Measurements from ENCODE around the gene ITM2B. TPM values are rescaled to one million over a fixed set of nuclear protein-coding genes. Genes with fewer than 3 reads are reported as not detected.
A peak's percentile ranks its signal among the peaks of the same experiment; 100 is the strongest.
"Not testable (repeated sequence)": the region's sequence is repeated elsewhere in the genome, so short reads cannot be mapped to it uniquely, and the experiment has no call there.

Gene ITM2B
- polyA plus RNA-seq, 4 donors = 1,265 to 1,775 (median 1,416) TPM

GRCh38 chr13:48222358-48223301 lies 10.4 kb upstream of the ITM2B start:
- DNase-seq (ENCODE audit: low read depth in 4 of 4, low spot score in 2 of 4) = no peak

- no peak for DNase-seq (ENCODE audit: low read depth in 4 of 4, low spot score in 2 of 4)
Measured at GRCh38 chr13:48224701-48225100, 8.3 kb upstream of the ITM2B start.

GRCh38 chr13:48230541-48230940 lies 2.5 kb upstream of the ITM2B start:
- no peak for DNase-seq (ENCODE audit: low read depth in 4 of 4, low spot score in 2 of 4)

DNA sequence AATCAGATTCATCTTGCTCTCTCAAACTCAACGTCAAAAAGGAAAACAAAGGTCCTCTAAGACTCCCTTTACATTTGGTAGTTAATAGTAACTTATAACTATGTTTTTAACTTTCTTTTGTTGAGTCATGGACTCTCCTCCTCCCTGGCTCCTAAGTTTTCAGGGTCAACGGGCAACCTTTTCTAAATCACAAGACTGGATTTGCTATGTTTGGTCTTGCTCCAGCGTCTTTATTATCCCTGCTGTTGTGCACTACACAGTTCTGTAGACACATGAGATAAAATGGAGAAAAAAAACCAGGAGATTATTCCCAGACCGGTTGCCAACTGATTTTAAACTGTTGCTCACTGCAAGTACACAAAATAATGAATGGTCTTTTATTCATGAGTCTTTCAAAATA lies 1.9 kb upstream of the ITM2B start:
- no peak for DNase-seq (ENCODE audit: low read depth in 4 of 4, low spot score in 2 of 4)

- no peak for DNase-seq (ENCODE audit: low read depth in 4 of 4, low spot score in 2 of 4)
Measured at GRCh38 chr13:48231933-48232332, 1.1 kb upstream of the ITM2B start.

- peak in 1 of 4 donors; percentile 41 for DNase-seq (ENCODE audit: low read depth in 4 of 4, low spot score in 2 of 4)
Measured at GRCh38 chr13:48232420-48233045, 473 bp upstream of the ITM2B start.

DNA sequence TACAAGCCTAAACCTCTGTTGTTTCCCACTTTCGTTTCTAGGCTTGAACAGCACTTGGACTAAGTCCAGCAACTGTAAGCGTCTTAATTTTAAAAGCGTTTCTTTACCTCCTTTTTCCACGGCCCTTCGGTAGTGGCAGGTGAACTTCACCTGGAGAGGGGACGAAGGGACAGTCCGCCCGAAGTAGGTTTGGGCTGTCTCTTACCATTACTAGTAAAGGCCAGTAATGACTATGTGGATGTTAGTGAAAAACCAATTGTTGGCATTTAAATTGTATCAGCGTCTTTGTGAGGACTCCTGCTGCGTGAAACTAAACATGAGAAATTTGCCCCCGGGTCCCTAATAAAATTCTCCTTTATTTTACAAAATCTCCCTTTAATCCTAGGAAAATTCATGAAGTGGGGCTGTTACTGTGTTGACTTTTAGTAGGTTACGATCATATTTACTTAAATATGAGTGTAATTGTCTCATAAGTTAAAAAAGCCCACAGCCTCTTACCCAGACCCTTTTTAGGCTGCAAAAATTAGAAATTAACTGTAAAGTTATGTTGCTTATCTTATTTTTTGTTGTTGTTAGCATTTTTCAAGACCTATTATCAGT lies 983 bp downstream of the ITM2B start:
- DNase-seq (ENCODE audit: low read depth in 4 of 4, low spot score in 2 of 4) = no peak

- DNase-seq (ENCODE audit: low read depth in 4 of 4, low spot score in 2 of 4) = no peak
Measured at GRCh38 chr13:48234566-48235340, 1.7 kb downstream of the ITM2B start.

DNA sequence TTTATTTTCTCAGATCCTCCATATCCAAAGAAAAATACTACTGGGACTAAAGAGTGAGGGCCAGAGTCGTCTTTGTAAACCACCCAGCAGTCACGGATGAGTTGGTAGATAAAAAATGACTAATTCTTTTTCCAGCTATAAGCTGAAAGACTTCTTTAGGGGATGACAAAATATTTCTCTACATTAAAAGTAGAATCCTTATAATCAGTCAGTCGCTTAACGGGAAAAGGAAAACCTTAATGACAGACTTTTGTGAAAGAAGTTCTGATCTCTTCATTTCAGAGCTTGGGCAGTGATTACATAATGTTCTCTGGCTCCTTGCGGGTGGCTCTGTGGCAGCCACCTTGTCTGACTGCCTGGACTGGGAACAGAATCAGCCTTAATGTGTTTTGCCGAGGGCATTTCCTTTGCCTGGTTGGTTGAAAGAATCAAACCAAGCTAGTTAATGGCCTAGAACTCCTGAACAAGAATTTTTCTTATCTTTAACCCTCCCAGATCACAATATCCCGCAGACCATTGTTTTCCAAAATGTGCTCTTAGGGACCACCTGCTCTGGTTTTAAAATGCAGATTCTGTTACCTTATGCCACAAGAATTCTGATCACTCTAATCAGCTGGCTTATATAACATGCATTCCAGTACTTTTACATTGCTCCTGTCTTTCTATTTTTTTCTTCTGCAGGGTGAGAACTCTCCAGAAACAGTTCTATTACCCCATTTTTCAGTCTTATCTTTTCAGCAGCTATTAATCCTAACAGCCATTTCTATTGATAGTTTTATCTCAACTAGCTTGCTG lies 2.5 kb downstream of the ITM2B start:
- peak in 1 of 4 donors; percentile 54 for DNase-seq (ENCODE audit: low read depth in 4 of 4, low spot score in 2 of 4)

DNA sequence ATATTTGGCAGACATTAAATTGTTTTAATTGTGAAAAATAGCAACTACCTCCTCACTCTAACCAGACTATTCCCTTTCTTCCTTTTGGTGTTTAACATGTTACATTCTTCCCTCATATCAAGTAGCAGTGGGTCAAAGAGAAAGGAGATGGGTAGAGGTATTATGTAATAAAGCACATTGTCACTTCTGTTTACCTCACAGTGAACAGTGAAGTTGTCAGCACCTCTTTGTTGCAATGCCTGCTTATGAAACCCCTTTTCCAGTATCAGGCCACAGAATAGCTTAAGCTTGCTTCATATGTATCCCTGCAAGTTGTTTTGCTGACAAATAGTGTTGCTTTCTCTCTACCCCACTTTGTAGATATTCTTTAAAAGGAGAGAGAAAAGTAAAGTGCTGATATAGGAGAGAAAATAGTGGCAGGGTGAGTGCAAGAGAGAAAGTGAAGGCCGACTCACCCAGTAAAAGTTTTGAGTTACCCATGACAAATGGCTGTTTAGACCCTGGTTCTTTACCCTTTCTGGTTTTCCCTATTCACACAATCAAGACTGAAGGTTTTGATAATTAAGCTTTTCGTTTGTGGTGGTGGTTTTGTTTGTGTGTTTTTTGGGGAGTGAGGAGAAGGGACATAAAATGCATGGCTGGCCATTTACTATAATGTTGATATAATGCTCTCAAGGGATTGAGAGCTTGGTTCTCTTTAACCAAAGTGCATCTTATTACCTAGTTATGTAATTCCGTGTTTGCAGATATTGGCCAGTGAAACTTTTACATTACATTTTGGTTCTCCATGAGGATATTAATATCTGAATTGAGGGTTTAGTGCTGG lies 3.7 kb downstream of the ITM2B start:
- DNase-seq (ENCODE audit: low read depth in 4 of 4, low spot score in 2 of 4) = no peak

- not testable (repeated sequence) for DNase-seq (ENCODE audit: low read depth in 4 of 4, low spot score in 2 of 4)
Measured at GRCh38 chr13:48239369-48239768, 6.4 kb downstream of the ITM2B start.

DNA sequence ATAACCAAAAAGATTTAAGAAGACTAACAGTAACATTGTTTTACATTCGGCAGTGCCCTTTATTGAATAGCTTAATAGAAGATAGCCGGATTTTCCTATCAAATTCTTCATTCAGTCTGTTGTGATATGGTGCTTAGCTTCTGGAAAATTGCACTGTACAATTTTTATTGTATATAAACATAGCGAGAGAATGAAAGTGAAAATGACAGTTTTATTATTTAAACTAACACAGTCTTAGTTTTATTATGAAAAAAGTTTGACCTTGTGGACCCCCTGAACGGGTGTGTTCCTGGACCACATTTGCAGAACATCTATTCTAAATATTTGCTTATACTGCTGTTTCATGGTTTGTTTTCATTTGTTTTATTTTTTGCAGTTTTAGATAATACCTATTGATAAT lies 8.6 kb downstream of the ITM2B start:
- no peak for DNase-seq (ENCODE audit: low read depth in 4 of 4, low spot score in 2 of 4)

DNA sequence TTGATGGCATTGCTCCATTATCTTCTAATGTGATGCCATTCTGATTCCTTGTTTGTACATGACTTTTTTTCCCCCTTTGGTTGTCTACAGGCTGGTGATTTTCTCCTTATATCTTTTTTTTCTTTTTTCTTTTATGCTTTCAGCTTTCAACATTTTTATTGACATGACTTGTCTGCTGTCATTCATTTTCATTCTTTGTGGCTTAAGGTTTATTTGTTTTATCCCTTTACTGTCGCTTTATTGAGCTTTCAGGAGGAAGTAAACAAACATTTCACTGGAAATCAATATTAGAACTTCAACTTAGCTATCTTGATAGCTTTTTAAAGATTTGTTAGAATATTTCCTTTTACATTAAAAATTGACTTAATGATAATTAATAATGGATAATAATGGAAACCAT lies 9.7 kb downstream of the ITM2B start:
- no peak for DNase-seq (ENCODE audit: low read depth in 4 of 4, low spot score in 2 of 4)

DNA sequence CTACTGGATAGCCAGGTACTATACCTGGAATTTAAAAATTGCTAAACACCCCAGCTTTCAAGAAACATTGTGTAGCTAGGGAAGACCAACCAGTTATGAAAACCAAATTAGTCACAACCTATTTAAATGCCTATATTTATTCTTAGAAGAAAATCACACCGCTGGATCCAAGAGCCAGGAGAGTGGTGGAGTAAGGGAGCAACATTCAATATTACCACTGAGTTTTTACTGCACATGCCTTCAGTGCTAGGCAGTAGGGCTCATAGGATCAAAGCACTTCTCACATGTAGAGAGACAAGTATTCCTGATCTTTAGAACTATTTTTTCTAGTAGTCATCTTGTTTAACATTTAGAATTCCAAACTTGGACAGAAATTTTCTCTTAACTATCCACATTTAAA lies 11.2 kb downstream of the ITM2B start:
- no peak for DNase-seq (ENCODE audit: low read depth in 4 of 4, low spot score in 2 of 4)

DNA sequence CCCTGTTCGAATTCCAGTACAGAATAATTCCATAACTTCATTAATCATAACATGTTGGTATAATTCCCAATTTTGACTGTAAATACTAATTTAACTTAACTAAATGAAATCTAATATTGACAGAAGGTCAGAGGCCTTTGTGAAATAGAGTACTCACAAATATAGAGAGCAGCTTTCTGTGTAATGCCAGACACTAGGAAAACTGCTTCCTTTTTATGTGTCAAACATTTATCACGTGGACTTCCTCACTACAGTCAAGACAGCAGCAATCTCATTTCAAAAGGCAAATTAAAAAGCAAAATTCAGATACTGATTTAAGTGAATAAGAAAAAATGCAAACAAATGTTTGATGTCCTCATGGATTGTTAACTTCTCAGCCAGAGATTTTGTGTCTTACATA lies 13.1 kb downstream of the ITM2B start:
- no peak for DNase-seq (ENCODE audit: low read depth in 4 of 4, low spot score in 2 of 4)

DNA sequence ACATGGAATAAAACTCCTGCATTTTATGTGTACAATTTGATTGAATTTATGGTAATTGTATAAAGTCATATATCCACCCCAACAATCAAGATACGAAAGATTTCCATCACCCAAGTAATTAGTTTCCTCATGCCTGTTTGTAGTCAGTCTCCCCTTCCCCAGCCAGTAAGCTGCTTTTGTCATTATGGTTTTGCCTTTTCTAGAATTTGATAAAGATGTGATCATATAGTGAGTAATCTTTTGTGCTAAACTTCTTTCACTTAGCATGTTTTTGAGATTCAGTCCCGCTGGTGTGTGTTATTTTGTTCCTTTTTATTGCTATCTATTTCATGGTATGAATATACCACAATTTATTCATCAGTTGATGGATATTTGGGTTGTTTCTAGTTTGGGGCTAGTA lies 16.0 kb downstream of the ITM2B start:
- no peak for DNase-seq (ENCODE audit: low read depth in 4 of 4, low spot score in 2 of 4)

- no peak for DNase-seq (ENCODE audit: low read depth in 4 of 4, low spot score in 2 of 4)
Measured at GRCh38 chr13:48251611-48252081, 18.6 kb downstream of the ITM2B start.

- DNase-seq (ENCODE audit: low read depth in 4 of 4, low spot score in 2 of 4) = no peak
Measured at GRCh38 chr13:48252176-48252575, 19.2 kb downstream of the ITM2B start.

- no peak for DNase-seq (ENCODE audit: low read depth in 4 of 4, low spot score in 2 of 4)
Measured at GRCh38 chr13:48253849-48254248, 20.8 kb downstream of the ITM2B start.
